IMR-90 (cell line): Measurements from ENCODE around the gene CD300LG. TPM values are rescaled to one million over a fixed set of nuclear protein-coding genes. Genes with fewer than 3 reads are reported as not detected.

Source experiments
- ATAC-seq: fragments of 200-7000 bp; cut with Tn5 transposase; 2 replicates; pipeline ENCODE4 v1.9.1; 2020; ENCODE audit warnings: low read depth, mild to moderate bottlenecking, moderate library complexity
- BruUV-seq: library from RNA; stranded (reverse); fragments of 400-500 nt; replicated peaks from 2 replicates; lab custom pipeline; 2021; lab: Mats Ljungman, UMichigan
- CTCF ChIA-PET: fragments of 300-600 bp; formaldehyde crosslinking; extraction: SDS; loops from one replicate; lab custom pipeline; 2021; ENCODE audit warnings: antibody characterized with exemption; lab: Yijun Ruan, JAX
- POLR2A ChIA-PET: fragments of 300-600 bp; sonication (Branson Sonifier 250); formaldehyde crosslinking; loops from one replicate; lab custom pipeline; 2022; ENCODE audit warnings: antibody characterized with exemption; ENCODE audit not compliant: unreplicated experiment; lab: Charles Lee
- DNase-seq: peaks from one replicate; pipeline ENCODE4 v3.0.0; 2013
- H2AFZ ChIP-seq: replicated peaks from 2 replicates; pipeline ENCODE3; 2013; ENCODE audit warnings: low read length, mild to moderate bottlenecking; ENCODE audit not compliant: poor library complexity
- H2AK5ac ChIP-seq: 2 replicates; pipeline ENCODE4 v1.6.1; 2013; ENCODE audit warnings: low read depth, low read length, inconsistent platforms
- H2AK9ac ChIP-seq: replicated peaks from 2 replicates; pipeline ENCODE3; 2013; ENCODE audit warnings: mild to moderate bottlenecking, low read depth, low read length, moderate library complexity; ENCODE audit not compliant: poor library complexity
- H2BK120ac ChIP-seq: 2 replicates; pipeline ENCODE4 v1.6.1; 2013; ENCODE audit warnings: low read depth, low read length, inconsistent platforms
- H2BK15ac ChIP-seq: 3 replicates; pipeline ENCODE4 v1.6.1; 2013; ENCODE audit warnings: low read depth, low read length, inconsistent platforms
- H2BK20ac ChIP-seq: 2 replicates; pipeline ENCODE4 v1.6.1; 2013; ENCODE audit warnings: low read depth, mild to moderate bottlenecking, inconsistent platforms, low read length, moderate library complexity
- H2BK5ac ChIP-seq: 2 replicates; pipeline ENCODE4 v1.6.1; 2013; ENCODE audit warnings: mild to moderate bottlenecking, low read depth, low read length, inconsistent platforms; ENCODE audit not compliant: poor library complexity, severe bottlenecking
- H3K14ac ChIP-seq: replicated peaks from 2 replicates; pipeline ENCODE4 v1.6.1; 2013; ENCODE audit warnings: low read depth, low read length, inconsistent platforms
- H3K18ac ChIP-seq: 2 replicates; pipeline ENCODE4 v1.6.1; 2013; ENCODE audit warnings: low read depth, low read length, control low read depth
- H3K23ac ChIP-seq: 2 replicates; pipeline ENCODE4 v1.6.1; 2013; ENCODE audit warnings: low read depth, low read length, inconsistent platforms
- H3K27ac ChIP-seq: 2 replicates; pipeline ENCODE4 v1.5.1; 2013; ENCODE audit warnings: mild to moderate bottlenecking, control low read depth, low read length; ENCODE audit not compliant: insufficient read depth
- H3K27me3 ChIP-seq: 2 replicates; pipeline ENCODE4 v1.6.1; 2013; ENCODE audit warnings: low read length; ENCODE audit not compliant: control insufficient read depth, insufficient read depth
- H3K36me3 ChIP-seq: 2 replicates; pipeline ENCODE4 v1.6.1; 2013; ENCODE audit warnings: low read length, mixed read lengths; ENCODE audit not compliant: control insufficient read depth, insufficient read depth
- H3K4ac ChIP-seq: 2 replicates; pipeline ENCODE4 v1.6.1; 2013; ENCODE audit warnings: low read depth, low read length, inconsistent platforms
- H3K4me1 ChIP-seq: 2 replicates; pipeline ENCODE4 v1.6.1; 2013; ENCODE audit warnings: low read length, mixed read lengths; ENCODE audit not compliant: control insufficient read depth, insufficient read depth
- H3K4me2 ChIP-seq: 2 replicates; pipeline ENCODE4 v1.6.1; 2013; ENCODE audit warnings: low read depth, mild to moderate bottlenecking, control low read depth, low read length, moderate library complexity
- H3K4me3 ChIP-seq: 2 replicates; pipeline ENCODE4 v1.5.1; 2013; ENCODE audit warnings: low read depth, mild to moderate bottlenecking, control low read depth, low read length, moderate library complexity; ENCODE audit not compliant: insufficient read depth
- H3K56ac ChIP-seq: 2 replicates; pipeline ENCODE4 v1.6.1; 2013; ENCODE audit warnings: low read length, inconsistent platforms; ENCODE audit not compliant: insufficient read depth; ENCODE audit errors: extremely low read depth
- H3K79me1 ChIP-seq, 2 experiments: 2 replicates each; pipeline ENCODE4 v1.6.1; 2013; ENCODE audit warnings: low read length in 2 of 2, inconsistent platforms in 1 of 2, low read depth in 1 of 2
- H3K9ac ChIP-seq: 2 replicates; pipeline ENCODE4 v1.6.1; 2013; ENCODE audit warnings: low read depth, low read length, control low read depth
- H3K9me1 ChIP-seq: 2 replicates; pipeline ENCODE4 v1.6.1; 2013; ENCODE audit warnings: low read length, inconsistent platforms; ENCODE audit not compliant: insufficient read depth
- H3K9me3 ChIP-seq: 2 replicates; pipeline ENCODE4 v1.6.1; 2013; ENCODE audit warnings: low read length; ENCODE audit not compliant: control insufficient read depth, insufficient read depth
- H4K20me1 ChIP-seq: 2 replicates; pipeline ENCODE4 v1.6.1; 2013; ENCODE audit warnings: low read length, inconsistent platforms; ENCODE audit not compliant: insufficient read depth
- H4K5ac ChIP-seq: 2 replicates; pipeline ENCODE4 v1.6.1; 2013; ENCODE audit warnings: mild to moderate bottlenecking, low read depth, low read length, control low read depth
- H4K8ac ChIP-seq, 2 experiments: 2 replicates each; pipeline ENCODE4 v1.6.1; 2013; ENCODE audit warnings: low read depth in 2 of 2, low read length in 2 of 2, control low read depth in 1 of 2, inconsistent platforms in 1 of 2
- H4K91ac ChIP-seq: 2 replicates; pipeline ENCODE4 v1.6.1; 2013; ENCODE audit warnings: low read depth, low read length, inconsistent platforms; ENCODE audit not compliant: insufficient read depth
- CHD1 ChIP-seq: IDR thresholded peaks from 2 replicates; pipeline ENCODE4 v1.6.1; 2012; ENCODE audit warnings: low read depth, low read length, improper control_type of control experiment
- MXI1 ChIP-seq: IDR thresholded peaks from 2 replicates; pipeline ENCODE4 v1.6.1; 2012; ENCODE audit warnings: low read depth, mild to moderate bottlenecking, low read length, moderate library complexity, borderline replicate concordance
- RFX5 ChIP-seq: IDR thresholded peaks from 2 replicates; pipeline ENCODE4 v1.8.0; 2012; ENCODE audit warnings: low read depth, mild to moderate bottlenecking, low read length, moderate library complexity
- WGBS, 2 experiments: methylation state at CpG; one replicate each; pipeline versions ENCODE4 v1.1.5 to v1.1.7; 2013; ENCODE audit warnings: missing lambda C conversion rate in 2 of 2; ENCODE audit not compliant: insufficient read length in 1 of 2; ENCODE audit errors: extremely low coverage in 2 of 2; 5-methylcytosine and 5-hydroxymethylcytosine counted together
- dilution Hi-C: fragments of 300-500 bp; cut with HindIII; formaldehyde crosslinking; loops from one replicate; pipeline ENCODE4 v1.14.3; 2018; ENCODE audit warnings: low sequenced_read_pairs; ENCODE audit not compliant: unreplicated experiment
- in situ Hi-C: fragments of 300-500 bp; cut with MboI; formaldehyde crosslinking; loops from 3 replicates; pipeline ENCODE4 v1.14.3; 2019; ENCODE audit warnings: low sequenced_read_pairs, inconsistent platforms, mixed read lengths
- intact Hi-C: fragments of 100-400 bp; cut with micrococcal nuclease; formaldehyde crosslinking; loops from 2 replicates; pipeline ENCODE4 v1.10.0; 2022
- polyA plus RNA-seq, 3 experiments: library from polyadenylated mRNA; depleted of rRNA; stranded (reverse); fragments of >200 nt; gene quantifications; 2 replicates each; pipeline ENCODE4 v1.2.3, GENCODE V29; 2012; ENCODE audit warnings: low replicate concordance in 1 of 3
- total RNA-seq: library from RNA; depleted of rRNA; stranded (reverse); fragments of >200 nt; gene quantifications from 2 replicates; pipeline ENCODE4 v1.2.3, GENCODE V29; 2012
- TF ChIP-seq, protein P1 (sequence below): conservative IDR thresholded peaks from 2 replicates; pipeline ENCODE4 v1.5.1; 2012; ENCODE audit warnings: mild to moderate bottlenecking, low read depth, low read length, improper control_type of control experiment
- TF ChIP-seq, protein P2 (sequence below): fragments of 150-350 bp; IDR thresholded peaks from 2 replicates; pipeline ENCODE4 v1.6.1; 2017; ENCODE audit warnings: mild to moderate bottlenecking, antibody characterized with exemption, low read length, low read depth
- TF ChIP-seq, protein P3 (sequence below): fragments of 150-350 bp; IDR thresholded peaks from 2 replicates; pipeline ENCODE4 v1.6.1; 2016; ENCODE audit warnings: low read depth, mild to moderate bottlenecking, low read length, moderate library complexity, borderline replicate concordance

CD300LG gene
- total and polyA plus RNA-seq, 2 of the 4 experiments (the other 2 are of a cell fraction): not detected

DNA sequence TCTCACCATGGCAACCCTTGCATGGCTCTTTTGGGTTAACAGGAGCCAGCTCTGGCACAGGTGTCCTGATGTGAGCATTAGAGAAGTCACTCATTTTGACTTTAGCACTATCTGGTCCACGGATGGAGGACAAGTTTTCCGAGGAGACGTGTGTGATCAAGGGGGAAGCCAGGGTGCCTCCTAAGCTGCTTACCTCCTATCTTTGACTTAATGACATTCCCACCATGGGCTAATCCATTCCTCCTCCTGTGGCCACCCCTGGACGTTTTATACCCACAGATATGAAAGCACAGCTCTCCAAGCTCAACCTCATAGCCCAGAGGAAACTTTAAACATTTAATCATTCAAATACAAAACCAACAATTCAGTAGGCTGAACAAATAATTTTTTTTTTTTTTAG is 41.6 kb downstream of the CD300LG start:
- Histone ChIP-seq H3K14ac (no peak overlapping the region), H4K8ac (no peak overlapping the region), H3K9ac (no peak overlapping the region), H4K91ac (no peak overlapping the region), H4K20me1 (no peaks in the 10 kb centered on the region), H3K9me1 (no peaks in the 10 kb centered on the region), H3K79me1 (no peaks in the 10 kb centered on the region), H3K36me3 (no peaks in the 10 kb centered on the region), H3K27me3 (peaks cover 12% of the 10 kb centered on the region), H4K5ac (no peak overlapping the region), H3K27ac (no peak overlapping the region), H3K18ac (no peak overlapping the region), H3K4ac (no peak overlapping the region), H3K4me2 (no peak overlapping the region), H3K9me3 (no peaks in the 10 kb centered on the region), H2BK120ac (no peak overlapping the region), H2BK15ac (no peak overlapping the region), H3K4me1 (no peaks in the 10 kb centered on the region), H2AK5ac (no peak overlapping the region), H3K56ac (no peak overlapping the region), H2AFZ (no peak overlapping the region), H2AK9ac (no peak overlapping the region), H2BK5ac (no peak overlapping the region), H3K23ac (no peak overlapping the region), H3K4me3 (no peak overlapping the region), H2BK20ac (no peak overlapping the region)
- dilution Hi-C loops: no loop called here
- in situ Hi-C loops: no loop called here
- DNase-seq: no peak
- no TSS peak for BruUV-seq
- ChIA-PET POLR2A (no interaction called here), CTCF (interaction anchor here (0.6 to 2.6 kb wide), 2 partner anchors 10 to 453 kb away, joined by 5 to 8 read pairs; no protein-coding TSS in a partner anchor)
- WGBS, 2 experiments: 33% methylated on average over 1 of the region's 4 CpGs; no CpG with 5 or more reads in 1 of the 2 experiments
- TF ChIP-seq MXI1: no peak
- TF ChIP-seq CHD1: no peak
- no peak for TF ChIP-seq RFX5
- TF ChIP-seq, protein P1, sequence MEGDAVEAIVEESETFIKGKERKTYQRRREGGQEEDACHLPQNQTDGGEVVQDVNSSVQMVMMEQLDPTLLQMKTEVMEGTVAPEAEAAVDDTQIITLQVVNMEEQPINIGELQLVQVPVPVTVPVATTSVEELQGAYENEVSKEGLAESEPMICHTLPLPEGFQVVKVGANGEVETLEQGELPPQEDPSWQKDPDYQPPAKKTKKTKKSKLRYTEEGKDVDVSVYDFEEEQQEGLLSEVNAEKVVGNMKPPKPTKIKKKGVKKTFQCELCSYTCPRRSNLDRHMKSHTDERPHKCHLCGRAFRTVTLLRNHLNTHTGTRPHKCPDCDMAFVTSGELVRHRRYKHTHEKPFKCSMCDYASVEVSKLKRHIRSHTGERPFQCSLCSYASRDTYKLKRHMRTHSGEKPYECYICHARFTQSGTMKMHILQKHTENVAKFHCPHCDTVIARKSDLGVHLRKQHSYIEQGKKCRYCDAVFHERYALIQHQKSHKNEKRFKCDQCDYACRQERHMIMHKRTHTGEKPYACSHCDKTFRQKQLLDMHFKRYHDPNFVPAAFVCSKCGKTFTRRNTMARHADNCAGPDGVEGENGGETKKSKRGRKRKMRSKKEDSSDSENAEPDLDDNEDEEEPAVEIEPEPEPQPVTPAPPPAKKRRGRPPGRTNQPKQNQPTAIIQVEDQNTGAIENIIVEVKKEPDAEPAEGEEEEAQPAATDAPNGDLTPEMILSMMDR: no peak
- TF ChIP-seq, protein P2, sequence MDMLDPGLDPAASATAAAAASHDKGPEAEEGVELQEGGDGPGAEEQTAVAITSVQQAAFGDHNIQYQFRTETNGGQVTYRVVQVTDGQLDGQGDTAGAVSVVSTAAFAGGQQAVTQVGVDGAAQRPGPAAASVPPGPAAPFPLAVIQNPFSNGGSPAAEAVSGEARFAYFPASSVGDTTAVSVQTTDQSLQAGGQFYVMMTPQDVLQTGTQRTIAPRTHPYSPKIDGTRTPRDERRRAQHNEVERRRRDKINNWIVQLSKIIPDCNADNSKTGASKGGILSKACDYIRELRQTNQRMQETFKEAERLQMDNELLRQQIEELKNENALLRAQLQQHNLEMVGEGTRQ: no peak
- TF ChIP-seq, protein P3, sequence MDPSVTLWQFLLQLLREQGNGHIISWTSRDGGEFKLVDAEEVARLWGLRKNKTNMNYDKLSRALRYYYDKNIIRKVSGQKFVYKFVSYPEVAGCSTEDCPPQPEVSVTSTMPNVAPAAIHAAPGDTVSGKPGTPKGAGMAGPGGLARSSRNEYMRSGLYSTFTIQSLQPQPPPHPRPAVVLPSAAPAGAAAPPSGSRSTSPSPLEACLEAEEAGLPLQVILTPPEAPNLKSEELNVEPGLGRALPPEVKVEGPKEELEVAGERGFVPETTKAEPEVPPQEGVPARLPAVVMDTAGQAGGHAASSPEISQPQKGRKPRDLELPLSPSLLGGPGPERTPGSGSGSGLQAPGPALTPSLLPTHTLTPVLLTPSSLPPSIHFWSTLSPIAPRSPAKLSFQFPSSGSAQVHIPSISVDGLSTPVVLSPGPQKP: no peak
- intact Hi-C loops: no loop called here
- ATAC-seq: no peak
